Fibroblast of skin of left biceps (primary cell): ENCODE results near the gene PTPN13.

Experiments
- DNase-seq, 2 experiments: peaks; one replicate each; pipeline ENCODE4 v3.0.0-alpha.2; 2013; ENCODE audit warnings: low read depth in 2 of 2

The PTPN13 gene, protein sequence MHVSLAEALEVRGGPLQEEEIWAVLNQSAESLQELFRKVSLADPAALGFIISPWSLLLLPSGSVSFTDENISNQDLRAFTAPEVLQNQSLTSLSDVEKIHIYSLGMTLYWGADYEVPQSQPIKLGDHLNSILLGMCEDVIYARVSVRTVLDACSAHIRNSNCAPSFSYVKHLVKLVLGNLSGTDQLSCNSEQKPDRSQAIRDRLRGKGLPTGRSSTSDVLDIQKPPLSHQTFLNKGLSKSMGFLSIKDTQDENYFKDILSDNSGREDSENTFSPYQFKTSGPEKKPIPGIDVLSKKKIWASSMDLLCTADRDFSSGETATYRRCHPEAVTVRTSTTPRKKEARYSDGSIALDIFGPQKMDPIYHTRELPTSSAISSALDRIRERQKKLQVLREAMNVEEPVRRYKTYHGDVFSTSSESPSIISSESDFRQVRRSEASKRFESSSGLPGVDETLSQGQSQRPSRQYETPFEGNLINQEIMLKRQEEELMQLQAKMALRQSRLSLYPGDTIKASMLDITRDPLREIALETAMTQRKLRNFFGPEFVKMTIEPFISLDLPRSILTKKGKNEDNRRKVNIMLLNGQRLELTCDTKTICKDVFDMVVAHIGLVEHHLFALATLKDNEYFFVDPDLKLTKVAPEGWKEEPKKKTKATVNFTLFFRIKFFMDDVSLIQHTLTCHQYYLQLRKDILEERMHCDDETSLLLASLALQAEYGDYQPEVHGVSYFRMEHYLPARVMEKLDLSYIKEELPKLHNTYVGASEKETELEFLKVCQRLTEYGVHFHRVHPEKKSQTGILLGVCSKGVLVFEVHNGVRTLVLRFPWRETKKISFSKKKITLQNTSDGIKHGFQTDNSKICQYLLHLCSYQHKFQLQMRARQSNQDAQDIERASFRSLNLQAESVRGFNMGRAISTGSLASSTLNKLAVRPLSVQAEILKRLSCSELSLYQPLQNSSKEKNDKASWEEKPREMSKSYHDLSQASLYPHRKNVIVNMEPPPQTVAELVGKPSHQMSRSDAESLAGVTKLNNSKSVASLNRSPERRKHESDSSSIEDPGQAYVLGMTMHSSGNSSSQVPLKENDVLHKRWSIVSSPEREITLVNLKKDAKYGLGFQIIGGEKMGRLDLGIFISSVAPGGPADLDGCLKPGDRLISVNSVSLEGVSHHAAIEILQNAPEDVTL (N-terminal part only)

DNA sequence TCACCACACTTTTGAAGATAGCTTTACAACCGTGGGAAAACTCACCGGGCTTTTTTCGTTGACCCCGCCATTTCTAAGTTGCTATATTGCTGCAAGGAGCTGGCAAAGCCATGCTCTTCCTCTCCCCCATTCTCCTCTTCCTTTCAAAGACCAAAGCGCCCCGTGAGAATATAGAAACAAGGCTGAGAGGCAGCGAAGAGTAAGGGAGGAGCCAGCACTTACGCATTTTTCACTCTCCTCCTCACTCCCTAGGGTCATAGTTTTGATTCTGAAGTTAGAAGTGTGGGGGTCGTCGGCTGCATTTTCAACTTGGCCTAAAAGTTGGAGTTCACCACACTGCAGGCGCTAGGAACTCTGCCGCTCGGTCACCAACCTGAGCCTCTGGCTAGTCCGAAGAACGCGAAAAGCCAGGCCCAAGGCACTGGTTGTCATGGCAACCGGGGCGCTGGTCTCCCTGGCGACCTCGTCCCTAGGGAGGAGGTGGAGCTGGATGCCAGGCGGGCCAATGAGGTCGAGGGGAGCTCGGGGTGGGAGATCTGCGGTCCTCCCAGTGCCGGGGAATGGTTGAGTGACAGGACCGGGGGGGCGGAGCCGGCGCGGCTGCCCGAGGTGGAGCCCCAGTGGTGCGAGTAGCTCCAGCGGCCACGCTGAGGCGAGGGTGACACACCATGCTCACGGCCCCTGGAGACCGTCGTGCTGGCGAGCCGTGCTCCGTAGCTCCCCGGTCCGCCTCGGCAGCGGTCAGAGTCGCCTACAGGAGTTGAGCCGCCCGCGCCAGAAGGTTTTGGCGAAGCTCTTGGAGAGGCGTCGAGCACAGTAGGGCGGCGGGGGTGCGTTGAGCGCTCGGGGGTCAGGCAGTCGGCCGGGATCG lies at the start of gene PTPN13:
TSS of gene PTPN13 (plus strand) at position 628 of the 871 bp plus-strand sequence. CDS start 40,942 bp downstream, outside the sequence.
- peak; percentile 97 to 98 for DNase-seq

DNA sequence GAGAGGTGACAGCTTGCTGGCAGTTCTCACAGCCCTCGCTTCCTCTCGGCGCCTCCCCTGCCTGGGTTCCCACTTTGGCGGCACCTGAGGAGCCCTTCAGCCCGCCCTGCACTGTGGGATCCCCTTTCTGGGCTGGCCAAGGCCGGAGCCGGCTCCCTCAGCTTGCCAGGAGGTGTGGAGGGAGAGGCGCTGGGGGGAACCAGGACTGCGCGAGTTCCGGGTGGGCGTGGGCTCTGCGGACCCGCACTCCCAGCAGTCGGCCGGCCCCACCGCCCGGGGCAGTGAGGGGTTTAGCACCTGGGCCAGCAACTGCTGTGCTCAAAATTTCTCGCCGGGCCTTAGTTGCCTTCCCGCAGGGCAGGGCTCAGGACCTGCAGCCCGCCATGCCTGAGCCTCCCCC lies 47.0 kb upstream of the PTPN13 start:
- no peak for DNase-seq

DNA sequence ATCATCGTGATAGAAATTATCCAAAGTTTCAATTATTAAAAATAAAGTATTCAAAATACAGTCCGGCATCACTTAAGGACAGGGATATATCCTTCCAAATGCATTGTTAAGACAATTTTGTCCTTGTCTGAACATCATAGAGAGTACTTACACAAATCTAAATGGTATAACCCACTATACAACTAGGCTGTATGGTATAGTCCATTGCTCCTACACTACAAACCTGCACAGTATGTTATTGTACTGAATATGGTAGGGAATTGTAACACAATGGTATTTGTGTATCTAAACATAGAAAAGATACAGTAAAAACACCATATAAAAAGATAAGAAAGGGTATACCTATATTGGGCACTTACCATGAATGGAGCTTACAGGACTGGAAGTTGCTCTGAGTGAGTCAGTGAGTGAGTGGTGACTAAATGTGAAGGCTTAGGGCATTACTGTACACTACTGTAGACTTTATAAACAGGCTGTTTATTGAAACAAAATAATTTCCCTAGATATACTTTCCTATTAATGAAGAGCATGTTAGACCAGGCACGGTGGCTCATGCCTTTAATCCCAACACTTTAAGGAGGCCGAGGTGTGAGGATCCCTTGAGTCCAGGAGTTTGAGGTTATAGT lies 44.8 kb upstream of the PTPN13 start:
- DNase-seq: no peak

DNA sequence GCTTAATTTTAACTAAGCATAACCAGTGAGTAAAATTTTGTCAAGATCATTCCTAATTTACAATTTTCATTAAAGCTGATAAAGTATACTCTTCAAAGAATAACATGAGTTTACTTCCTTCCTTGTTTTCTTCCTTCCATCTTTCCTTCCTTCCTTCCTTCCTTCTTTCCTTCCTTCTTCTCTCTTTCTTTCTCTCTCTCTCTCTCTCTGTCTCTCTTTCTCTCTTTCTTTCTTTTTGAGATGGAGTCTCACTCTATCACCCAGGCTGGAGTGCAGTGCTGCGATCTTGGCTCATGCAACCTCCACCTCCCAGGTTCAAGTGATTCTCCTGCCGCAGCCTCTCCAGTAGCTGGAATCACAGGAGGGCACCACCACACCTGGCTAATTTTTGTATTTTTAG lies 42.7 kb upstream of the PTPN13 start:
- no peak for DNase-seq

DNA sequence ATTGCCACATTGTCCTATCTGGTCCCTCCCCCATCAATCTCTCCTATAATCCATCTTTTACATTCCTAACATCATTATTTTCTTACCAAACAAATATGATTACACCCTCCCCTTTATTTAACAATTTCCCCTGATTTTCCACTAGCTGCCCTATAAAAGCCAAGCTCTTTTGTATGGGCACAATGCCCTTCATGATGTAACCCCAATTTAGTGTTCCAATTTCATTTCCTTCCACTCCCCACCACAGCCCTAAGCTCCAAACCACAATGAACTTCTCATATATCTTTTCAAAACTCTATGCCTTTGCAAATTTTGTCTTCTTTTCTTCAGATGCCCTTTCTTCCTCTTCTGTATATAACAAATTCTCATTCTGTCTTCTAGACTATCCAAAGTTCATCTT lies 39.5 kb upstream of the PTPN13 start:
- DNase-seq: no peak

DNA sequence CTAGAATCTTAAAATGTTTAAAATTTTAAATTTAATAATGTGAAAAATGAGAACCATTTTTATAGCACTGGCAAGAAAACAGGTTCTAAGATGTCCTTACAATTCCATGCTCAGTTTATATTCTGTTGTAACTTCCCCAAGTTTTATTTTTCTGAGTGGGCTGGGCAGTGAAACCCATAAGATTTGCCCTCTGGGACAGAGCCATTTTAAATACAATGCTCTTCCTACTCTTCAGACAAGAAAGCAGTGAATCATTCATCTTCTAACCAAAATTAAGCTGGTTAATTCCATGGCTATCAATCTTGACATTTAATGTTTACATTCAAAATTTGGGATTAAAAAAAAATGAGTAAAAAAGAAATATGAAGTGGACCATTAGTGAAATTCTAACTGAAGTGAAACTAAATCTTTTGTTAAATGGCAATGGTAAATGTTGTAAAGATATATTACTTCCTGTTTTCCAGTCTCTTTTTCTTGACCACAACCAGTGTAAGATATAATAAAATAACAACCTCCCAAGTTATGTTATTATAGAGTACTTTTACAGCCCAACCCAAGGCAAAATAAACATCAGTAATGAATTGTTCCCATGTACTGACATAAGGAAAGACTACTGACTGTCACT lies 37.2 kb upstream of the PTPN13 start:
- DNase-seq: no peak

DNA sequence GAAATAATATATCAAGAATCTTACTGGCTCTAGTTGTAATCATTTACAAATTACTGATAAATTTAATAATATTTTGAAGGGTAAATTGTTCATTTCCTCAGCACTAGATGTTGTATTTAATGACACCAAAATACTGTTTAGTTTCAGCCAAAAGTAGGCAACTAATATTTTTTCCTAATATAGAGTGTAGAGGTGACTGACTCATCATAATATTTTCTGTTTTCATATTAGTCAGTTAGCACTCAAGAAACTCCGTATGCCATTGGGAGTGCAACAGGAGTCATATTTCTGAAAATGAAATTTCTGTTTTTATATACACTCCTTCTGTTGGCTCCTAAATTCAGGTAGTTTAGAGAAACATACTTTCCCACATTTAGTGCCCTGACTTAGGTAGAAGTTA lies 36.6 kb upstream of the PTPN13 start:
- no peak for DNase-seq

DNA sequence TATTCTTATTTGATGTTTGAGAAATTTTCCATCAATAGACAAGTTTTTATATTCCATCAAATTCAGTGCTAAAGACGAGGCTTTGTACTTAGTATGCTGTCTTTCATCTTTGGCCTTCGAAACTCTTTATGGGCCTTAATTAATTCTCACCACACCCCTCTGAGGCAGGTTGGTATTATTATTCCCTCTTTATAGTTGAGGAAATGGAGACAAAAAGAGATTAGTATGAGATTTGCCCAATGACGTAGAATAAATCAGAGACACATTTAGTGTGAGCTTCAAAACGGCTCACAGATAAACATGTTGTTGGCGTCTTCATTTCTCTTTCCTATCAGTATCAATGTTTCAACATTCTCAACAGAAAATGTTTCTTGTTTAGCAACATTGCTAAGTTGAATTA lies 35.9 kb upstream of the PTPN13 start:
- DNase-seq: no peak

DNA sequence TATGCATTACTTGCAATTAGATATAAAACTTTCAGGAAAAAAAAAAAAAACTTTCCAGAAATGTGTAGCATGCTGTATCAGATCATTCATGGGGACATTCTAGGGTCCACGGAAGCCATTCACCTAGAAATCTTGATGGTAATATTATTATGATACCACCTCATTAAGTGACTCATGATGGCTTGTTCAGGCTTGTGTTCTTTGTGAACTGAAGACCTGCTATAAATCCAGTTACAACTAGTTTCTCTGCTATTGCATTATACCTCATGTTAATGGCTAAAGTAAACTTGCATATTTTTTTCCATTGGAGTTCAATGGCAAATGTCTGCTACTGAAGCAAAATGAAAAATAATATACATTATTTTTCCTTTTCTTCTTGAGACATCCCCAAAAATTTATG lies 35.3 kb upstream of the PTPN13 start:
- no peak for DNase-seq

DNA sequence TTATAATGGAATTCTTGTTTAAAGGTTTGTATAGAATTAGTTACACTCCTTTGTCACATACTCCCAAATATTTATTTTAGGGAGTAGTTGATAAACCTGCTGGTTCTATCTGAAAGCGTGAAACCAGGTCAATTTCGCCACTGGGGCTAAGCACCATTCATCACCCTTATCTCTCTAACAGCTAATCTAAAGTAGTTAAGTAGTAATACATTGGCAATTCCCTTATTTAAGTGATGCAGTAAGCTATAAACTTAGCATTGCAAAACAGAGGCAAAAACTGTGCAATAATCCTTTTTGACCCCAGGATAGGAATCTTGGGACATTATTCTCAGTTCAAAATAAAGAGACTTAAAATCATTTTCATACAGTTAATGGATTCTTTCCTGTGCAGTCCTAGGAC lies 33.7 kb upstream of the PTPN13 start:
- no peak for DNase-seq

DNA sequence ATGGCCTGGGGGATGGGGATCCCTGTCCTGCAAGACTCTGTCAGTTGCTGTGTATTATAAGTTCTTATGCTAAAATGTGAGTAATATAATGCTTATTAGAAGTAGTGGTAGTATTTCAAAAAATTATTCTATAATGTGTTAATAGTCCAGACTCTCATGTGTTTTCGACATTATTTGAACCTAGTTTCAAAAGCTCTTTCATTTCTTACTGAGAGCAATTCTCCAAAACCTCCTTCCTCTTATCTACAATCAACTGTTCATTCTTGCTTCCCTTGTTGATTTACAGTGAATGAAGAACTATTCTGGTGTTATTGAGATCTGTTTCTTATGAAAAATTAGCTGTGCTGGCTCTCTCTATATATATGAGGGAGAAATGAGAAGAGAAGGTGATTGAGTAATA lies 32.9 kb upstream of the PTPN13 start:
- no peak for DNase-seq

DNA sequence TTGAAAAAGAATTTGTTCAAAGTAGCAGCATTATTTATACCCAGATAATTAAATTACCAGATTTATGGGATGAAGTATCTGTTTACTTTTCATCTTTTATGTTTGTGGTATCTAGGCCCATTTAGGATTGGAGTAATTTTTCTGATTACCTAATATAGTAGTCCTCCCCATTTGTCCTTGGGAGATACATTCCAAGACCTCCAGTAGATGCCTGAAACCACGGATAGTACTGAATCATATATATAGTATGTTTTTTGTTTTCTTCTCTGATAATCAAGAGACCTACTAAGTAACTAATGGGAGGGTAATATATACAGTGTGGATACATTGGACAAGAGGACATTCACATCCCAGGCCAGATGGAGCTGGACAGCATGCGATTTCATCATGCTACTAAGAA lies 30.7 kb upstream of the PTPN13 start:
- DNase-seq: peak; percentile 14 to 20

DNA sequence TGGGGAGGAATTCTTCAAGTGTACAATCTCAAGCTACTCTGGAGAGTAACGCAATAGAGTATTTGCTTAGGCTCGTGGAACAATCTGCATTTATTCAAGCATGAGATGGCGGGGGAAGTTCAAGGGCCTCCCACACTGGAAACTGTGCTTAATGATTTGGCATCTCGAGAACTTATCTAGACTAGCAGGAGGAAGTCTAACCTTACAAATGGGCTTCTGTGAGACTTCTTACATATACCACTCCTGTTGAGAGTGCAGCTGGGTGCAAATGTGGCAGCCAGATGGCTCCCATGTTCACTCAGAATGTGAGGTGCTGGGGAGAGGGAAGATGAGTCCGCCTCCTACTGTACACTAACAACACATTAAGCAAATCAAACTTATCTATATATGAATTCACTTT lies 29.3 kb upstream of the PTPN13 start:
- peak; percentile 7 to 11 for DNase-seq

DNA sequence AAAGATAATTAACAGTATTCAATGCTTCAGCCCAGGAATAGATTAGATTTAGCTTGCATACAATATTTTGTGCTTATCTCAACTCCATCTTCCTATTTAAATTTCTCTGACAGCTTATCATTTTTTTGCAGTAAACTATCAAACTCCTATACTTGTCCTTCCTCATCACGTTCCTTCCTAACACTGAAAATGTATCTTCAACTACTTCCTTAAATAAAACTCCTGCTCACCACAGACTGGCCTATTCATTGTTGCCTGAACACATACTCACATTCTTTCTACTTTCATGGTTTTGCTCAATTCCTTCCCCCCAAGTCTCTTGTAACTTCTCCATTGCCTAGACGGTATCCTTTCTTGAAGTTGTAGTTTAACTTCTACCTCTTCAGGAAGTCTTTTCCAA lies 28.5 kb upstream of the PTPN13 start:
- DNase-seq: no peak

DNA sequence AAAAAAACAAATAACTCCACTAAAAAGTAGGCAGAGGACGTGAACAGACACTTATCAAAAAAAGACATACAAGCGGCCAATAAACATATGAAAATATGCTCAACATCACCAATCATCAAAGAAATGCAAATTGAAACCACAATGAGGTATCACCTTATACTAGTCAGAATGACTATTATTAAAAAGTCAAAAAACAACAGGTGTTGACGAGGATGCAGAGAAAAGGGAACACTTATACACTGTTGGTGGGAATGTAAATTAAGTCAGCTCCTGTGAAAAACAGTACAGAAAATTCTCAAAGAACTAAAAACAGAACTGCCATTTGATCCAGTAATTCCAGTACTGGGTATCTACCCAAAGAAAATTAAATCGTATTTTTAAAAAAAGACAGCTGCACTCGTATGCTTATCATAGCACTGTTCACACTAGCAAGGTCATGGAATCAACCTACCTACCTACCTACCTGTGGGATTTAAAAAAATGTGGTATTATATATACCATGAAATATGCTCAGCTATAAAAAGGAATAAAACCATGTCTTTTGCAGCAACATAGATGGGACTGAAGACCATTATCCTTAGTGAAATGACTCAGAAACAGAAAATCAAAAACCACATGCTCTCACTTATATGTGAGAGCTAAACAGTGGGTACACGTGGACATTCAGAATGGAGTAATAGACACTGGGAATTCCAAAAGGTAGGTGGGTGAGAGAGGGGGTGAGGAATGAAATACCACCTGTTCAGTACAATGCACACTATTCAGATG lies 24.8 kb upstream of the PTPN13 start:
- no peak for DNase-seq

DNA sequence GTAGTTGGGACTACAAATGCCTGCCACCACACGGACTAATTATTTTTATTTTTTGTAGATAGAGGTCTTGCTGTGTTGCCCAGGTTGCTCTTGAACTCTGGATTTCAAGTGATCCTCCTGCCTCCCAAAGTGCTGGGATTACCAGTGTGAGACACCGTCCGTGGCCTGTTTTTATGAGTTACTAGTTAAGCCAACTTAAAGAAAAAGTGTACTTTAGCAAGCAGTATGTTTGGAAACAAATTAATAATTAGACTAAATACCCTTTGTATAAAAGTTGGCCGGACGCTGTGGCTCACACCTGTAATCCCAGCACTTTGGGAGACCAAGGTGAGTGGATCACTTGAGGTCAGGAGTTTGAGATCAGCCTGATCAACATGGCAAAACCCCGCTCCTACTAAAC lies 14.2 kb upstream of the PTPN13 start:
- DNase-seq: no peak

DNA sequence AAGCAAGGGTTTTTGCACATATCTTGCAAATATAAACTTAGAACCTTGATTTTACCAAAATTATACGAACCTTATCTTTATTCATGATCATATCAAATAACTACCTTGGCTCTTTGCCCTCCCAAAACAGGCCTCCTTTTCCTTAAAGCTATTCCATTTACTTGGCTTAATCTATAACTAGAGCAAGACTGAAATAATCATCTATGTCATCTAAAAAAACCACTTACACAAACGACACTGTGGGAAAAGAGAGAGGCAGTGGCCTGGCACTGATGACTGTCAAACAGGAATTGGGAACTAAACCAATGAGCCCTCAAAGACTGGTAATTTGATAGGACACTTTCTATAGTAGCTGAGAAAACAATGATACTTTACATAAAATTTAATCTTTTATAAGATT lies 11.7 kb upstream of the PTPN13 start:
- DNase-seq: no peak

DNA sequence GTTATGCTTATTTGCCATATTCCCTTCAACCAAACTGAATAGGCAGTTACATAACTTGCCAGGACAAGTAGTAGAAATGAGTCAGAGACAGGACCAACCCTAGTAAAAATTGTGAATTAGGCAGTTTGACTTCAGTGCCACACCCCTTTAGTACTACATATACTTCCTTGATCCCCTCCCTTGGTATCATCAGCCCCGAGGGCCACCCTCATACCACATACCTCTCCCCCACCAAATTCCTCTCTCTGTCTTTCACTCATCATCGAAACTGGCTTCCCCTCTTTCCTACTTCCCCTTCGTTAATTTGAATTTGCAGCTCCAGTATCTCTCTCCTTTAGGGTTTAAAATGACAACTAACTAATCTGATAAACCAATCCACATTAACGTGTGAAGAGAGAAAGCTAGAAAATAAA lies 7.9 kb upstream of the PTPN13 start:
- no peak for DNase-seq

DNA sequence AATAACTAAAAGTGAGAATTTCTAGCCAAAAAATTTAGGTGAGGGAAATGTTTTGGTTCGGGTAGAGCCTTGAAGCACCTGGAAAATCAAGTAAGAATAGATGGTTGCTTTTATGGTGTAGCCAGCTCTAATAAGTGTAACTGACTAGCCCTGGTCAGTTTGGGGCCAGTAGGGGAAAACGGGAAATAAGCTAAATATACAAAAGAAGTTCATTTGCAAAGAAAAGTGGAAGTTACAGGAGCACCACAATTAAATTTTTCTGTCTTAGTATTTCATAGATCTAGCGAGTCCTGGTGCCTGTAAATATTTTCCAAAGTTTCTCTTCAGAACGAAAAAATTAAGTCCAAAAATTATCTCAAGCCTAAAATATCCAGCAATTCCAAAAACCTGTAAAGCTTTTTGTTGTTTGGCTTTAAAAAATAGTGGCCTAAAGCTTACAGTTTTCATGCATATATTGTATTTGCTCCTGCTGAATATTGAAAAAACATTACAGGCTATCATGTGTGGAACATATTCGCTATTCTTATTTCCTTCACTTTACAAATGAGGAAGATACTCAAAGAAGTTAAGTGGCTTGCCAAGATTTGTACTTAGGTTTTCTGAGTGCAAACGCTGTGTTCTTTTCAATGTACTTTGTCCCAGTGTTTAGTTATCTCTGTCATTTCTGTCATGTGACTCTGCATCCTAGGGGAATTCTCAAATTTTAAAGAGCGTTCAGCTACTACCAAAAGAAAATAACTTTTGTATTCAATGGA lies 7.3 kb upstream of the PTPN13 start:
- no peak for DNase-seq
